HG03342 (cell line): ENCODE results near the gene CUX1.
"Not testable (repeated sequence)": the region's sequence is repeated elsewhere in the genome, so short reads cannot be mapped to it uniquely, and the experiment has no call there.

Experiments
- ATAC-seq: cut with Tn5 transposase; IDR thresholded peaks from one replicate; pipeline ENCODE4 v1.9.1; 2021; ENCODE audit warnings: mild to moderate bottlenecking, moderate library complexity; ENCODE audit not compliant: unreplicated experiment

The CUX1 gene

DNA sequence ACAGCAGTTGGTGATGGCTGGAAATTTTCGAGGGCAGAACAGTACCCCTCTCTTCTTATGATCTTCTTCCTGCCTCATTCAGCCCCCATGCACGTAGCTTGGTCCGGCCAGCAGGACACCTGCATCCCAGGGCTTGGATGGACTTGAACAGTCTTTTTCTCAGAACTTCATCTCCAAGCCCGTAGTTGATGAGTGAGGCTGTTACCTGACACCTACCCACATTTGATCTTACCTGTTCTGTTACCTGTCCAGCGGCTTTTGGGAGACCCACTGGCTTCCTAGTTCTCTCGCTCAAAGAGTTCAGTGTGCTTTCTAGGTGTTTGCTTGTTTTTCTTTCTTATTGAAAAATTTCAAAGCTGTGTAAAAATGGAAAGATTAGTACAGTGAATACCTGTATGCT, 212.2 kb downstream of the CUX1 start:
- no peak for ATAC-seq

DNA sequence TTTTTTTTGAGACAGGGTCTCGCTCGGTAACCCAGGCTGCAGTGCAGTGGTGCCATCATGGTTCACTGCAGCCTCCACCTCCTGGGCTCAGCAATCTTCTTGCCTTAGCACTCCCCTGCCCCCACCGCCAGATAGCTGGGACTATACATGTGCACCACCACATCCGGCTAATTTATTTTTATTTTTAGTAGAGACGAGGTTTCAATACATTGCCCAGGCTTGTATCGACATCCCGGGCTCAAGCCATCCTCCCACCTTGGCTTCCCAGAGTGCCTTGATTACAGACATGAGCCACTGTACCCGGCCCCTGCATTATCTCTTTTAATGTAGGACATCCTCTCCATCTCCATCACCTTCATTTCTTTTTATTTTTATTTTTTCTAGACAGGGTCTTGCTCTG, 213.3 kb downstream of the CUX1 start:
- ATAC-seq = no peak

DNA sequence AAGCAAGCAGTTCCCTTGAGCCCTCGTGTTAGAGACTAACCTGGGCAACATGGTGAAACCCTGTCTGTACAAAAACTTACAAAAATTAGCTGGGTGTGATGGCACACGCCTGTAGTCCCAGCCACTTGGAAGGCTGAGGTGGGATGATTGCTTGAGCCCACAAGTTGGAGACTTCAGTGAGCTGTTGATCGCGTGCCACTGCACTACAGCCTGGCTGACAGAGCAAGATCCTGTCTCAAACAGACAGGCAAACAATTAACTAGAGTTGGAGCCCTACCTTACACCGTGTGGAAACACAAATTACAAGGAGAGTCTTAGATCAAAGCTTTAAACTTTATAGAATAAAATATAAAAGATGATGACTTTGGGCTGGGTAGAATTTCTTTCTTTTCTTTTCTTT, 219.5 kb downstream of the CUX1 start:
- ATAC-seq = no peak

DNA sequence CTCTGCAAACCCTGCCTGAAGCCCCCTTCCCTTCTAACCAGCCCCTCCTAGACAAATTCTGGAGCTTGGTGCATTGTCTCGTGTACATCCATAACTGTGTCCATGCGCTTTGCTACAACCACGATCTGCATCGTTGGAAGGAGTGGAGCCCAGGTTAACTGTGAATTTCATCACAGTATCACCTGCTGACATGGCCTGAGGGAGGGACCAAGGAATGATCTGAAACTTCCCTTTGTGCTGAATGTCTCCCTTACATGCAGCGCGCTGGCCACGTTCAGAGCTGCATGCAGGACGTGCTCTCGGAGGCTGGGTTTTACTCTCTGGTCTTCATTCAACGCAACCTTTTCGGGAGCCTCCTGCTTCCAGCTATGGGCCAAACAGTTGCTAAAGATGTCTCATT, 222.3 kb downstream of the CUX1 start:
- ATAC-seq = no peak

DNA sequence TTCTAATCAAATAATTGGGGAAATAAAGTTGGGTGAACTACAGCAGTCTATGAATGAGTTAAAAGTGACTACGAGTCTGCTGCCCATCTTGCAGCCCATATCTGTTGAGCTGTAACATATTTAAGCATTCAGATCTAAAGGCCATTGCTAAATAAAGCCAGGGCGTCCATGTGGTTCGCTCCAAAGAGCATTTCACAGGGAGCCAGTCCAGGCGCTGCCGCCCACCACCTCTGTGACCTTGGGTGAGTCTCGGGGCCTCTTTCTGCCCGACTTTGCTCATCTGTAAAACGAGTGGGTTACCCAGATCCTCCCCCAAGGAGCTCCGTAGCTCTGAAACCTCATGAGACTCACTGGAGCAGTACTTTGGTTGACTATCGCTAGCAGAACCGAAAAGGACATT, 223.1 kb downstream of the CUX1 start:
- no peak for ATAC-seq

DNA sequence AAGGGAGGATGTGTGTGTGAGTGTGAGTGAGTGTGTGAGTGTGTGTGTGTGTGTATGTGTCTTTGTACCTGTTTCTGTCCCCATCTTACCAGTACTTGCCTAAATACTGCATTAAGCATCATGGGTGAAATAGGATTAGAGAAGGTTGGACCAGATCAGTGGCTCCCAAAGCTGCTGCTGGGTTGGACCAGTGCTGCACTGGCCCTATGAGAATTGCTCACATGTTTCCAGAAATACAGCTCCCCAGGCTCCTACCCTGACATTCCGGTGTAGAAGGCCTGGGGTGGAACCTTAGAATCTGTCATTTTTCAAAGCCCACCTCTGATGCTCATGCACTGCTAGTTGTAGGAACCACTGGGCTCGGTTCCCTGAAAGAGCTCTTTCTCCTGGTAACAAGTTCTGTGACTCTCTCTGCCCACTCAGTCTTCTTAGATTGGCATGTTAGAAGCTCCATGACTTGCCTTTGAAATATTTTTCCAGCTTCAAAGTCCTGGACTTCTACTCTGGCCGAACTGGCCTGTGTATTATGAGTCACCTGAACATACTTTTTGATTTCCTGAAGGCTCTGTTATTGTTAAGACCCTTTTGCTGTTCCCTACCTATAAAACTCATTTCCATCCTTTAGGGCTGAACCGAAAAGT, 224.7 kb downstream of the CUX1 start:
- no peak for ATAC-seq

DNA sequence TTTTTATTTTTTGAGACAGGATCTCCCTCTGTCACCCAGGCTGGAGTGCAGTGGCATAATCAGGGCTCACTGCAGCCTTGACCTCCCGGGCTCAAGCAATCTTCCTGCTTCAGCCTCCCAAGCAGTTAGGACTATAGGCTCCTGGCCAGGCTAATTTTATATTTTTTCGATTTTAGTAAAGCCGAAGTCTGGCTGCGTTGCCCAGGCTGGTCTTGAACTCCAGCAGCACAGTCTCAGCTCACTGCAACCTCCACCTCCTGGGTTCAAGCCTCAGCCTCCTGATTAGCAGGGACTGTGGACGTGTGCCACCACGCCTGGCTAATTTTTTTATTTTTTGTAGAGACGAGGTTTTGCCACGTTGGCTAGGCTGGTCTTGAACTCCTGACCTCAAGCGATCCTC, 225.4 kb downstream of the CUX1 start:
- not testable (repeated sequence) for ATAC-seq

DNA sequence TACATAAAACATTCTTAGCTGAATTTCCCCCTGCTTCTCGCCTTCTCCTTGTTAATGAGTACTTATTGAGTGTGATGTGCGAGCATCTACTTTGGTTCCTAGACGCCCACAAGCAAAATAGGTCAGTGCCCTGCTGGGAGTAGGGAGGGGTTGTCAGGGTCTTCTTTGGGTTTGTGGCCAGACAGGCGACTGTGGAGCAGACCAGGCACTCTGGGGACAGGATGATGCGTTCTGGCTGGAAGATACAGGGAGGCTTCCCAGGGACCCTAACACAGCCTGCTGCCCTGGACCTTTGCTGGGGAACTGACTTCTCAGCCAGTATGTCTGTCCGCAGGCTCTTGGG, 227.2 kb downstream of the CUX1 start:
- no peak for ATAC-seq

DNA sequence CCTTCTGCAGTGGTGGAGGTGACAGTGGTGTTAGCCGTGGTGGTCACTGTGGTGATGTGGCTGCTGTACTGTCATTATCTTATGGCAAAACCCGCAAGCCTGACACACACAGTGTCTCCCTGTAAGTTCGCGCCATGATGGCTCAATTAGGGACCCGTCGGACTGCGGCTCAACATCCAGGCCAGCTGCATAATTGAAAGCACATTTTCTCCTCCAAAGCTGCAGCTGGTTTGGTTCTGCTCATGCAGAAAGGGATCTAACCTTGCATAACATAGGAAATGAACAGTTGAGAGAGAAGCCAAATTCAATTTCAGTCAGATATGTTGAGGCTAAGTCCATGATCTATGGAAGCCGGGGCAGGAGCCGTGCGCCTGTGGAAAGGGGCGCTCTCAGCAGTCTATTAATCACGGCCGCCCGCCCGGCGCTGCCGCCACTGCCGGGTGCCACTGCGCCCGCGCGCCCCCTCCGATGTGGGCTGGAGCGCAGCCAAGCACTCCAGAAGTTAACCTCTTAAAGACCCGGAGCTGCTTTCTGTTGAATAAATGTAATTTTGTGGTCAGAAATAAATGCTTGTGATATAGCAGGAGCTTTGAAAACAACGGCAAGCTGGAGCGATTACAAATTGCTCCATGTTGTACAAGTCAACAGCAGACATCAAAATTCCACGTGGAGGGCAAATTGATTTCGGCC, 227.7 kb downstream of the CUX1 start:
- no peak for ATAC-seq

DNA sequence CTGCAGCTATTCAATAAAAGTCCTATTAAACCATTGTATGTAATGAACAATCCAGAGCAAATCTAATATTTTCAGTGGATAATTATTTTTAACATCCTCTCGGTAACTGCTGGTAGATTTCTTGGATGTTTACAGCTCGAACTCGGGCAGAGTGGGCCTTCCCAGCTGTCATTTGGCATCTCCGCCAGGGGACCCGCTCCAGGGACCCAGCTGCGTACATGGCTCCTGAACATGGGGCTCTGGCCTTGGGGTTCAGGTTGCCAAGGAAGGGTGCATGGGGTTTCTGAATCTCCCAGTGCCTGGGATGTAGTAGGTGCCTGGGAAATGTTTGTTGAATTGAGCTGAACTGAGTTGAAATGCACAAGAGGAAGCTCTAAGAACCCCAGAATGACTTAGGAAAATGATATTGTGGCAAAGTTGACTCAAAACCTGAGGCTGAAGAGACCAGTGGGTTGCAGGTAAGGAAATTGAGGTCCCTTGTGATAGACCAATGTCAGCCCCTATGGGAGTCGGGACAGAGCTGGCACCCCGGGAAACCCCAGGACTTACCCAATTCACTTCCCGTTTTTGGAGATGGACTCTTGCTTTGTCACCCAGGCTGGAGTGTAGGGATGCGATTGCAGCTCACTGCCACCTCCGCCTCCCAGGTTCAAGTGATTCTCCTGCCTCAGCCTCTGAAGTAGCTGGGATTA, 228.4 kb downstream of the CUX1 start:
- ATAC-seq = no peak

DNA sequence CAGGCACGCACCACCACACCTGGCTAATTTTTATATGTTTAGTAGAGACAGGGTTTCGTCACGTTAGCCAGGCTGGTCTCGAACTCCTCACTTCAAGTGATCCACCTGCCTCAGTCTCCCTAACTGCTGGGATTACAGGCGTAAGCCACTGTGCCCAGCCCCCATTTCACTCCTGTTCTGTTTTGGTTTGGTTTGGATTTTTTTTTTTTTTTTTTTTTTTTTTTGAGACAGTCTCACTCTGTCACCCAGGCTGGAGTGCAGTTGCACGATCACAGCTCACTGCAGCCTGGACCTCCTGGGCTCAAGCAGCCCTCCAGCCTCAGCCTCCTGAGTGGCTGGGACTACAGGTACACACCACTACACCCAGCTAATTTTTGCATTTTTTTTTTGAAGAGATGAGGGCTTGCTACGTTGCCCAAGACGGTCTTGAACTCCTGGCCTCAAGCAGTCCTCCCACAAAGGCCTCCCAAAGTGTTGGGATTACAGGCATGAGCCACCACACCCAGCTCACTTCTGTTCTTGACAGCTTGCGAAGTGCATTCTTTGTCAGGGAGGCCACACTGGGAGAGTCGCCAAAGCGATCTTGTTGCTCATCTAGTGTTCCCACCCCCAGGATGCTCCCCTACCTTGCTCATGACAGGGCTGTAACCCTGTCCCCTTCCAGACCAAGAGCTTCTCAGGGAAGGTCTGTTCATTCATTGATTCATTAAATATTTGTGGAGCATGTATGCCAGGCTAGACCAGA, 229.1 kb downstream of the CUX1 start:
- ATAC-seq = no peak

DNA sequence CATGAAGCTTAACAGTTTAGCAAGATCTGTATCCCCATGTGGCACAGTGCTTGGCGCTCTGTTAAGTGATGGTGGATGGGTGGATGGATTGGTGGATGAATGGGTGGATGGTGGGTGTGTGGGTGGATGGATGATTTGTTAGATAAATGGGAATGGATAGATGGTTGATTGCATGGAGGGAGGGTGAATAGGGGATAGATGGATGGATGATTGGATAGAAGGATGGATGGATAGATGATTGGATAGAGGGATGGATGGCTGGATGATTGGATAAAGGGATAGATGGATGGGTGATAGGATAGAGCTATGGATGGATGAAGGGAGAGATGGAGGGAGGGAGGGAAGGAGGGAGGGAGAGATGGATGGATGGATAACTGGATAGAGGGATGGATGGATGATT, 229.7 kb downstream of the CUX1 start:
- no peak for ATAC-seq

DNA sequence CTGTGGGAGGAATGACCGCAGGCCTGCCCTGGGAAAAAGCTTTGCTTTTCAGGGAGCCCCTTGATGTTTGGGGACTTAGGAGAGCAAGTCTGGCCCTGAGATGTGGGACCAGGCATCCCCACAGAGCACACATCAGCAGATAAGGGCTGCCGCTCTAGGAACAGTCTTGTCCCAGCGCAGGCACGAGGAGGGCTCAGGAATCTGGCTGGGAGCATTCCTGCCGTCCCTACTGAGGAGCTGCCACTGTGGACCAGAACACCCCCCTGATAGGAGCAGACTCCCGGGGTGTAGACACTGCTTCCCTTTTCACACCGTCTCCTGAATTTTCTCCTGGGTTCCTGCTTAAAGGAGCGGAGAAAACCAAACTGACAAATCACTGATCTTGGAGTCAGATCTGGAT, 232.3 kb downstream of the CUX1 start:
- ATAC-seq = no peak

DNA sequence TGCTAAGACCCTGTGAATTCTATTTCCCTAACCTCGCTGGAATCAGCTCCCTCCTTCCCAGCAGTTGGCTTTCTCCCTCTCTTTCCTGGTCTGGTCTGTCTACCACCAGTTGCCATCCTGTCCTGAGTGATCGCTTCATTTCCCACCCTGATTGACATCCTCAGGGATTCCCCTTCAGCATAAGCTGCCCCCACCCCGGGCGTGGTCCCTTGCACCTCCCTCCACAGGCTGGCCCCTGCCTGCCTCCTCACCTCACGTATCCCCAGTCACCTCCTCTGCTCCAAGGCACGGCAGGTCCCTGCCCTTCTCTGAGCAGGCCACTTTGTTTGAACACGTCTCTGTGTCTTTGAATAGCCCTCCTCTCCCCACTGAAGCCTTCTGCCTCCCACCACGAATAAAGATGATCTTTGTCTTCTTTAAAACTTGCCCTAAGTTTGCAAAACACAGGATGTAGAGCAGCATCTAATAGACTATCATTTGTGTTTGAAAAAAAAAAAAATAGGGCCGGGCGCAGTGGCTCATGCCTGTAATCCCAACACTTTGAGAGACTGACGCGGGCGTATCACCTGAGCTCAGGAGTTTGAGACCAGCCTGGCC, 233.5 kb downstream of the CUX1 start:
- no peak for ATAC-seq

DNA sequence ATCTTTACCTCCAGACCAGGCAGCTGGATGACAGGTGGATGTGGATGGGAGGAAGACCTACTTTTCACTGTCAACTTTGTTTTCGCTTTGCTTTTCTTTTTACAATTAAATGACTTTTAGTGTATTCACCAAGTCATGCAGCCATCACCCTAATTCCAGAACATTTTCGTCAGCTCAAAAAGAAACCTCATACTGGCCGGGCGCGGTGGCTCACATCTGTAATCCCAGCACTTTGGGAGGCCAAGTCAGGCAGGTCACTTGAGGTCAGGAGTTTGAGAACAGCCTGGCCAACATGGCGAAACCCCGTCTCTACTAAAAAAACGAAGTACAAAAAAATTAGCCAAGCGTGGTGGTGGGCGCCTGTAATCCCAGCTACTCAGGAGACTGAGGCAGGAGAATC, 234.3 kb downstream of the CUX1 start:
- not testable (repeated sequence) for ATAC-seq

DNA sequence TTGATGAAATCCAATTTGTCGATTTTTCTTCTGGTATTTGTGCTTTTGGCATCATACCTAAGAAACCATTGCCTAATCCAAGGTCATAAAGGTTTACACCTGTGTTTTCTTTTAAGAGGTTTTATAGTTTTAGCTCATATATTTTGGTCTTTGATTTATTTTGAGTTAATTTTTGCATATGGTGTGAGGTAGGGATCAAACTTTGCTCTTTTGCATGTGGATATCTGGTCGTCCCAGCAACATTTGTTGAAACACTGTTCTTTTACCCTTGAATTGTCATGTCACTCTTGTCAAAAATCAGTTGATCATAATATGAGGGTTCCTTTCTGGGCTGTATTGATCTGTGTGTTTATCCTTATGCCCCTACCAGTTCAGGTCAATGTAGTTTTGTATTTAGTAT, 236.7 kb downstream of the CUX1 start:
- no peak for ATAC-seq

DNA sequence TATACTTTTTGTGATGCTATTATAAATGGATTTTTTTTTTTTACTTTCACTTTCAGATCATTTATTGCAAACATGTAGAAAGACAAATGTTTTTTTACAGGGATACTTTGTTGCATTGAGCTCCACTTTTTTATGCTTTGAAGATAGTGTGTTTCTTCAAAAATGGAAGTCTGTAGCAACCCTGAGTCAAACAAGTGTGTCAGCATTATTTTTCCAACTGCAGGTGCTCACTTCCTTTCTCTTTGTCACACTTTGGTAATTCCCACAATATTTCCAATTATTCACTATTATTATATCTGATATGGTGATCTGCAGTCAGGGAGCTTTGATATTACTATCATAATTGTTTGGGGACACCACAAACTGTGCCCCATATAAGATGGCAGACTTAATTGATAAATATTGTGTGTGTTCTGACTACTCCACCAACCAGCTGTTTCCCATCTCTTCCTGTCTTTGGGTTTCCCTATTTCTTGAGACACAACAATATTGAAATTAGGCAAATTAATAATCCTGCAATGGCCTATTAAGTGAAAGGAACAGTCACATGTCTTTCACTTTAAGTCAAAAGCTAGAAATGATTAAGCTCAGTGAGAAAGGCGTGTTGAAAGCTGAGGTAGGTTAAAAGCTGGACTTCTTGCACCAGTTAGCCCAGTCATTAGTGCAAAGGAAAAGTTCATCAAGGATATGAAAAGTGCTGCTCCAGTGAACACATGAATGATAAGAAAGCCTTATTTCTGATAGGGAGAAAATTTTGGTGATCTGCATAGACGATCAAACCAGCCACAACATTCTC, 238.0 kb downstream of the CUX1 start:
- no peak for ATAC-seq

DNA sequence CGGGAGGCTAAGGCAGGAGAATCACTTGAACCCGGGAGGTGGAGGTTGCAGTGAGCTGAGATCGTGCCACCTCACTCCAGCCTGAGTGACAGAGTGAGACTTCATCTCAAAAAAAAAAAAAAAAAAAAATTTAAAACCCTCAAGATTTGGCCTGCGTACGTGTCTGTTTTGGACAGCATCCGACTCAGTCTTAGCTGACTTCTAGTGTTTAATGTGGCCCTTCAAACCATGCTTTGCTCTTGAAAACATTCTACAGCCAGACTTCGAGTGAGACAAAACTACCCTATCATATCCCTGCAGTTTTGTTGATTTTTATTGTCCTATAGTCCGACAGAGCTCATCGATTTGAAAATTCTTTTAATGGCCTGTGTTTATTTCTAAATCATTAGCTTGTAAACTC, 242.1 kb downstream of the CUX1 start:
- no peak for ATAC-seq

DNA sequence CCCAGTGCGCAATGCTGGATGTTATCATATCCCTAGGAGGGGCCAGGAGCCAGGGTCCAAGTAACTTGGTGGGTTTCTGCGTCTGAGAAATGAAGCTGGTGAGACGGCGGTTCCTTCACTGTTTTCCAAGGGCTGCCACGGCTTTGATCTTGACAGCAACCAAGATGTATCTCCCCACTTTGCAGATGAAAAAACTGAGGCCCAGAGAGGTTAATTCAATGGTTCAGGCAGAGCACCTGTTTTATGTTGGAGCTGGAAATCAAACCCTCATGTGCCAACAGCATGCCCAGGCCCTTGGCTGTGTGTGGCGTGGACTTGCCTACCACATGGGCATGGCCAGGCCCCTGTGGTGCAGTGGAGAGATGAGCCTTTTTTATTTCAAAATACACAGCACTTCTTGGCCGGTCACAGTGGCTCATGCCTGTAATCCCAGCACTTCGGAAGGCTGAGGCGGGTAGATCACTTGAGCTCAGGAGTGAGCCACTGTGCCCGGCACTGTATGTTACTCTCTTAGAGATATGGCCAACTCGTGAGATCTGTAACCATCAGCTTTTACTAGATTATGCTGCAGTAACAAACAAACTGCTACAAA, 244.0 kb downstream of the CUX1 start:
- no peak for ATAC-seq

DNA sequence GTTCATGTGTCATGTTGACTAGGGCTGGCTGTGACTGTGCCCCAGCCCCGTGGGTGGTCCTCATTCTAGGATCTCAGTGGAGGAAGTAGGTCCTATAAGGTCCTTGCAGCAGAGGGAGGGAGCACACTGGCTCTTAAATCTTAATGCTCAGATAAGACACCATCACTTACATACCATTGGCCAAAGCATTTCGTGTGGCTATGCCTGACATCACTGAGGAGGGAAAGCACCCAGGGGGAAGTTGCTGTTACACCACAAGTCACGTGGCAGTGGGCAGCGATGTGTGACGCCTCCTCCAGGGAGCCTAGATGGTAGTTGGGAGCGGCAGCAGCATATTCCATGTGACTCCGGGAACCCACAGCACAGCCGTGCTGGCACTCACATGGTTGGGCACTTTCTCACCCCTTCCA, 244.6 kb downstream of the CUX1 start:
- ATAC-seq = peak; percentile 86
